ENCODE measurements around the gene EDNRA.

The EDNRA gene

DNA sequence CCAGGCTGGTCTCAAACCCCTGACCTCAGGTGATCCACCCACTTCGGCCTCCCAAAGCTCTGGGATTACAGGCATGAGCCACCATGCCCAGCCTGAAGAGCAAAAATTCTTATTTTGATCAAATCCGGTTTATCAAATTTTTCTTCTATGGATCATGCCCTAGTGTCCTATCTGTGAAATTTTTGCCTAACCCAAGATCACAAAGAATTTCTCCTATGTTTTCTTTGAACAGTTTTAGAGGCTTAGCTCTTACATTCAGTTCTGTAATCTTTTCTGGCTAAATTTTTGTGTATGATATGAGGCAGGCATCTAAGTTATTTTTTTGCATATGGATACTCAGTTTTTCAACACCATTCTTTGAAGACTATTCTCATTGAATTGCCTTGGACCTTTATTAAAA is 27.4 kb downstream of the EDNRA start:
- Histone ChIP-seq H4K20me1 (ENCODE audit: insufficient read depth, low read length, poor library complexity, severe bottlenecking) (no peaks in the 10 kb centered on the region), H3K27me3 (ENCODE audit: insufficient read depth, low read length, poor library complexity, severe bottlenecking) (no peaks in the 10 kb centered on the region), H3K4me3 (ENCODE audit: low read length, poor library complexity, severe bottlenecking) (no peak overlapping the region), H3K36me3 (ENCODE audit: insufficient read depth, low read length) (no peaks in the 10 kb centered on the region), H3K79me2 (ENCODE audit: insufficient read depth, low read length) (no peaks in the 10 kb centered on the region), H3K9me2 (replicated peaks; ENCODE audit: low read depth, low read length) (no peaks in the 10 kb centered on the region), H3K9ac (ENCODE audit: low read depth, low read length, poor library complexity, severe bottlenecking) (no peak overlapping the region), H3K9me3 (ENCODE audit: insufficient read depth, low read depth, low read length) (no peaks in the 10 kb centered on the region), H3F3A (ENCODE audit: low read depth) (no peaks in the 10 kb centered on the region), H2AFZ (ENCODE audit: low read length) (no peak overlapping the region), H3K4me1 (ENCODE audit: insufficient read depth, low read length, poor library complexity, severe bottlenecking) (no peaks in the 10 kb centered on the region), H3K4me2 (ENCODE audit: low read depth, low read length, poor library complexity, severe bottlenecking) (no peak overlapping the region)
- no peak for TF ChIP-seq EZH2phosphoT487 (IDR thresholded peaks at IDR 0.05; ENCODE audit: borderline replicate concordance)
- TF ChIP-seq, protein P1, sequence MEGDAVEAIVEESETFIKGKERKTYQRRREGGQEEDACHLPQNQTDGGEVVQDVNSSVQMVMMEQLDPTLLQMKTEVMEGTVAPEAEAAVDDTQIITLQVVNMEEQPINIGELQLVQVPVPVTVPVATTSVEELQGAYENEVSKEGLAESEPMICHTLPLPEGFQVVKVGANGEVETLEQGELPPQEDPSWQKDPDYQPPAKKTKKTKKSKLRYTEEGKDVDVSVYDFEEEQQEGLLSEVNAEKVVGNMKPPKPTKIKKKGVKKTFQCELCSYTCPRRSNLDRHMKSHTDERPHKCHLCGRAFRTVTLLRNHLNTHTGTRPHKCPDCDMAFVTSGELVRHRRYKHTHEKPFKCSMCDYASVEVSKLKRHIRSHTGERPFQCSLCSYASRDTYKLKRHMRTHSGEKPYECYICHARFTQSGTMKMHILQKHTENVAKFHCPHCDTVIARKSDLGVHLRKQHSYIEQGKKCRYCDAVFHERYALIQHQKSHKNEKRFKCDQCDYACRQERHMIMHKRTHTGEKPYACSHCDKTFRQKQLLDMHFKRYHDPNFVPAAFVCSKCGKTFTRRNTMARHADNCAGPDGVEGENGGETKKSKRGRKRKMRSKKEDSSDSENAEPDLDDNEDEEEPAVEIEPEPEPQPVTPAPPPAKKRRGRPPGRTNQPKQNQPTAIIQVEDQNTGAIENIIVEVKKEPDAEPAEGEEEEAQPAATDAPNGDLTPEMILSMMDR (conservative IDR thresholded peaks at IDR 0.05; ENCODE audit: low read length) = no peak

DNA sequence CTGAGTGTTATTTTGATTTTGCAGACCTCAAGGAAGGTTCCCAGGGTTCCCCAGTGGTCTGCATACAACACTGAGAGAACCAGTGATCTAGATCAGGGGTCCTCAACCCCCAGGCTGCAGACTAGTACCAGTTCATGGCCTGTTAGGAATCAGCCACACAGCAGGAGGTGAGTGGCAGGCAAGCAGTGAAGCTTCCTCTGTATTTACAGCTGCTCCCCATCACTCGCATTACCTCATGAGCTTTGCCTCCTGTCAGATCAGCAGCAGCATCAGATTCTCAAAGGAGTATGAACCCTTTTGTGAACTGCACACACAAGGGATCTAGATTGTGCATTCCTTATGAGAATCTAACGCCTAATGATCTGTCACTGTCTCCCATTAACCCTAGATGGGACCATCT is 28.5 kb downstream of the EDNRA start:
- Histone ChIP-seq H3F3A (ENCODE audit: low read depth) (no peaks in the 10 kb centered on the region), H3K9me3 (ENCODE audit: insufficient read depth, low read depth, low read length) (no peaks in the 10 kb centered on the region), H3K36me3 (ENCODE audit: insufficient read depth, low read length) (no peaks in the 10 kb centered on the region), H3K4me2 (ENCODE audit: low read depth, low read length, poor library complexity, severe bottlenecking) (no peak overlapping the region), H3K79me2 (ENCODE audit: insufficient read depth, low read length) (no peaks in the 10 kb centered on the region), H3K4me1 (ENCODE audit: insufficient read depth, low read length, poor library complexity, severe bottlenecking) (no peaks in the 10 kb centered on the region), H3K9ac (ENCODE audit: low read depth, low read length, poor library complexity, severe bottlenecking) (no peak overlapping the region), H2AFZ (ENCODE audit: low read length) (no peak overlapping the region), H4K20me1 (ENCODE audit: insufficient read depth, low read length, poor library complexity, severe bottlenecking) (no peaks in the 10 kb centered on the region), H3K27me3 (ENCODE audit: insufficient read depth, low read length, poor library complexity, severe bottlenecking) (no peaks in the 10 kb centered on the region), H3K4me3 (ENCODE audit: low read length, poor library complexity, severe bottlenecking) (no peak overlapping the region), H3K9me2 (replicated peaks; ENCODE audit: low read depth, low read length) (no peaks in the 10 kb centered on the region)
- TF ChIP-seq EZH2phosphoT487 (IDR thresholded peaks at IDR 0.05; ENCODE audit: borderline replicate concordance) = no peak
- TF ChIP-seq, protein P1 (conservative IDR thresholded peaks at IDR 0.05; ENCODE audit: low read length) = no peak

DNA sequence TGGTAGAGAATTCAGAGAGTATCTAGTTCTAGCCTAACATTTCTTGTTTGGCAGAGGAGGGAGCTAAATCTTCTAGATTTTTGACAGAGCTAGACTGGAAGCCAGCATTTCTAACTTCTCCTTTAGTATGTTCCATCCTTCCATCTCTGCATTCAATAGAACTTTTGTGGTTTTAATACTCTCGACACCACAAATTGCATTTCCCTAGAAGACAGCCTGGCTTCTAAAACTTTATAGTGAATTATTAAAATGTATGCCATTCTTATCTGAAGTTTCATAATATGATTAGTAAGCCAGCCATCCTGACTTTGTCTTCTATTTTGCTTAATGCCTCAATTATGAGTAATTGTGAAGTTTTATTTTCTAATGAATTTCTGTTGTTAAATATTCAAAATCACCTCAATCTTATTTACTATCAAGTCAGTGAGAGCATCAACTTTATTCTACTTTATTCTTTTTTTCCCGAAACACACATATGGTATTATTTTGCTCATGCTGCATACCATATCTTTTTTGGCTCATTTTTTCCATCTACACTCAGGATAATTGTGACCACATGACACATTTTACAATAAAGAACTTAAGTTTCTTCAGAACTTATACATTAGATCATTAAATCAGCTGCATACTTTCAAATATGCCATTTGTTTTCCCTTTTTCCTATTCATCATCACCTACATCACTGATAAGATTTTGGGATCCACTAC is 30.2 kb downstream of the EDNRA start:
- Histone ChIP-seq H3K9me3 (ENCODE audit: insufficient read depth, low read depth, low read length) (no peaks in the 10 kb centered on the region), H4K20me1 (ENCODE audit: insufficient read depth, low read length, poor library complexity, severe bottlenecking) (no peaks in the 10 kb centered on the region), H3K79me2 (ENCODE audit: insufficient read depth, low read length) (no peaks in the 10 kb centered on the region), H3K27me3 (ENCODE audit: insufficient read depth, low read length, poor library complexity, severe bottlenecking) (no peaks in the 10 kb centered on the region), H3K36me3 (ENCODE audit: insufficient read depth, low read length) (no peaks in the 10 kb centered on the region), H2AFZ (ENCODE audit: low read length) (no peak overlapping the region), H3K4me3 (ENCODE audit: low read length, poor library complexity, severe bottlenecking) (no peak overlapping the region), H3K4me2 (ENCODE audit: low read depth, low read length, poor library complexity, severe bottlenecking) (no peak overlapping the region), H3F3A (ENCODE audit: low read depth) (no peaks in the 10 kb centered on the region), H3K9ac (ENCODE audit: low read depth, low read length, poor library complexity, severe bottlenecking) (no peak overlapping the region), H3K9me2 (replicated peaks; ENCODE audit: low read depth, low read length) (no peaks in the 10 kb centered on the region), H3K4me1 (ENCODE audit: insufficient read depth, low read length, poor library complexity, severe bottlenecking) (no peaks in the 10 kb centered on the region)
- no peak for TF ChIP-seq EZH2phosphoT487 (IDR thresholded peaks at IDR 0.05; ENCODE audit: borderline replicate concordance)
- TF ChIP-seq, protein P1 (conservative IDR thresholded peaks at IDR 0.05; ENCODE audit: low read length) = no peak

Measured in Loucy (cell line).